Activated CD4-positive, alpha-beta T cell treated with anti-CD3 and anti-CD28 coated beads, Interleukin-2, amount 50 U/mL, for 24 hours (primary cell): ENCODE results near the gene POLR3GL.
"Not testable (repeated sequence)": the region's sequence is repeated elsewhere in the genome, so short reads cannot be mapped to it uniquely, and the experiment has no call there.

Experiments used
- DNase-seq, 2 donors: peaks; one replicate each; pipeline ENCODE4 v3.0.0-alpha.2; 2020; ENCODE audit warnings: low read depth in 1 of 2, low spot score in 1 of 2

POLR3GL gene

GRCh38 chr1:145964328-145965118 lies at the start of gene POLR3GL, which contains the start of gene ANKRD34A:
Gene POLR3GL (plus strand): TSS chr1:145964690. CDS start chr1:145974866, 10,176 bp downstream.
Gene ANKRD34A (minus strand): TSS chr1:145964575. CDS start chr1:145961759, 2,816 bp downstream.
- DNase-seq, result peak; percentile 66 to 93

- DNase-seq, result no peak
Measured at GRCh38 chr1:145916745-145917144, 47.7 kb upstream of the POLR3GL start.

GRCh38 chr1:145917595-145917994 lies 46.9 kb upstream of the POLR3GL start:
- DNase-seq, result no peak

- DNase-seq, result peak; percentile 88 to 91
Measured at GRCh38 chr1:145918144-145918991, 46.1 kb upstream of the POLR3GL start, which contains the start of gene PEX11B. Gene PEX11B (minus strand): TSS chr1:145918717. CDS start chr1:145918688, 29 bp downstream.

GRCh38 chr1:145918992-145919939 lies 45.2 kb upstream of the POLR3GL start:
- no peak for DNase-seq

- not testable (repeated sequence) for DNase-seq
Measured at GRCh38 chr1:145920297-145920696, 44.2 kb upstream of the POLR3GL start.

GRCh38 chr1:145922266-145922665 lies 42.2 kb upstream of the POLR3GL start:
- no peak for DNase-seq

- DNase-seq, result peak; percentile 41 to 45
Measured at GRCh38 chr1:145926686-145927062, 37.8 kb upstream of the POLR3GL start.

- DNase-seq, result peak; percentile 76 to 95
Measured at GRCh38 chr1:145927063-145927886, 37.2 kb upstream of the POLR3GL start, which contains the start of gene RBM8A. Gene RBM8A (minus strand): TSS chr1:145927484. CDS start chr1:145927426, 58 bp downstream.

GRCh38 chr1:145927916-145928643 lies 36.4 kb upstream of the POLR3GL start:
- no peak for DNase-seq

GRCh38 chr1:145932522-145933009 lies 31.9 kb upstream of the POLR3GL start:
- DNase-seq, result peak in 1 of 2 donors; percentile 28

GRCh38 chr1:145935708-145936107 lies 28.8 kb upstream of the POLR3GL start:
- DNase-seq, result no peak

GRCh38 chr1:145936247-145936646 lies 28.2 kb upstream of the POLR3GL start:
- no peak for DNase-seq

GRCh38 chr1:145937436-145937835 lies 27.1 kb upstream of the POLR3GL start:
- no peak for DNase-seq

GRCh38 chr1:145942405-145942804 lies 22.1 kb upstream of the POLR3GL start:
- DNase-seq, result no peak

GRCh38 chr1:145942871-145943270 lies 21.6 kb upstream of the POLR3GL start:
- DNase-seq, result no peak

- DNase-seq, result no peak
Measured at GRCh38 chr1:145944532-145944931, 20.0 kb upstream of the POLR3GL start.

- DNase-seq, result no peak
Measured at GRCh38 chr1:145946477-145946986, 18.0 kb upstream of the POLR3GL start.

- DNase-seq, result no peak
Measured at GRCh38 chr1:145947551-145947950, 16.9 kb upstream of the POLR3GL start.
